ENCODE data around the gene SRL. TPM values are rescaled to one million over a fixed set of nuclear protein-coding genes. Genes with fewer than 3 reads are reported as not detected.
"Not testable (repeated sequence)": the region's sequence is repeated elsewhere in the genome, so short reads cannot be mapped to it uniquely, and the experiment has no call there.

Gene SRL
- total RNA-seq, 1 donor from 2014 or later: 0.40 TPM

DNA sequence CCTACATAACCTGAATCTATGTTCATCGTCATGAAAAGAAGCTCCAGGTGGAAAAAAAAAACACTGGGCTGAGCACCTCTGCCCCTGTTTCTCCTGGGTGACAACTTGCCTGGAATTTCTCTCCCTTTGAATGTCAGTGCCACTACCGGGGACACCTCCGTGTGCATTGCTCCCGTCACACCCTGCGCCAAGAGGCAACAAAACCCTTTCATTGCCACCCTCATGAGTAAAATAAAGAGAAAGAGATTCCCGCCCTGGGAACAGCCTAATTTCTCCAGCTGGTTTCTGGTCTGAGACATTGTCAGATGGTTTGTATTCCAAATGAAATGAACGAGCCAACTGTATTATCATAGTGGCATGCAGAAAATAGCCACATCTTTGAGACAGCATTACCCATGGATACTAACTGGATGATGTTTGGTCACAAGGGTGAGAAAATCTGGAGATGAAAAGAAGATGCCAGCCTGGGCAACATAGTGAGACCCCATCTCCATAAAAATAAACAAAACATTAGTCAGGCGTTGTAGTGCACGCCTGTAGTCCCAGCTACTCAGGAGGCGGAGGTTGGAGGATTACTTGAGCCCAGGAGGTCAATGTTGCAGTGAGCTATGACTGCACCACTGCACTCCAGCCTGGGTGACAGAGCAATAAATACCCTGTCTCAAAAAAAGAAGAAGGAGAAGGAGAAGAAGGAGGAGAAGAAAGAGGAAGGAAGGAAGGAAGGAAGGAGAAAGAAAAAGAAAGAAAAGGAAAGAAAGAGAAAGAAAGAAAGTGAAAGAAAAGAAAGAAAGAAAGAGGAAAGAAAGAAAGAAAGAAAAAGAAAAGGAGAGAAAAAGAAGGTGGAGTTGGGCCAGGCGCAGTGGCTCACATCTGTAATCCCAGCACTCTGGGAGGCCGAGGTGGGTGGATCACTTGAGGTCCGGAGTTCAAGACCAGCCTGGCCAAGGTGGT is 83.5 kb downstream of the SRL start:
- Mint-ChIP-seq H3K27me3 (ENCODE audit: low read depth) (no peaks in the 10 kb centered on the region), H3K4me1 (no peaks in the 10 kb centered on the region), H3K9me3 (no peaks in the 10 kb centered on the region), H3K27ac (ENCODE audit: unreplicated experiment) (no peak overlapping the region), H3K36me3 (ENCODE audit: low read depth) (no peaks in the 10 kb centered on the region), H3K4me3 (no peak overlapping the region)
- no peak for DNase-seq (ENCODE audit: low read depth, low spot score)
- TF ChIP-seq, protein P1, sequence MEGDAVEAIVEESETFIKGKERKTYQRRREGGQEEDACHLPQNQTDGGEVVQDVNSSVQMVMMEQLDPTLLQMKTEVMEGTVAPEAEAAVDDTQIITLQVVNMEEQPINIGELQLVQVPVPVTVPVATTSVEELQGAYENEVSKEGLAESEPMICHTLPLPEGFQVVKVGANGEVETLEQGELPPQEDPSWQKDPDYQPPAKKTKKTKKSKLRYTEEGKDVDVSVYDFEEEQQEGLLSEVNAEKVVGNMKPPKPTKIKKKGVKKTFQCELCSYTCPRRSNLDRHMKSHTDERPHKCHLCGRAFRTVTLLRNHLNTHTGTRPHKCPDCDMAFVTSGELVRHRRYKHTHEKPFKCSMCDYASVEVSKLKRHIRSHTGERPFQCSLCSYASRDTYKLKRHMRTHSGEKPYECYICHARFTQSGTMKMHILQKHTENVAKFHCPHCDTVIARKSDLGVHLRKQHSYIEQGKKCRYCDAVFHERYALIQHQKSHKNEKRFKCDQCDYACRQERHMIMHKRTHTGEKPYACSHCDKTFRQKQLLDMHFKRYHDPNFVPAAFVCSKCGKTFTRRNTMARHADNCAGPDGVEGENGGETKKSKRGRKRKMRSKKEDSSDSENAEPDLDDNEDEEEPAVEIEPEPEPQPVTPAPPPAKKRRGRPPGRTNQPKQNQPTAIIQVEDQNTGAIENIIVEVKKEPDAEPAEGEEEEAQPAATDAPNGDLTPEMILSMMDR (conservative IDR thresholded peaks at IDR 0.05): no peak

DNA sequence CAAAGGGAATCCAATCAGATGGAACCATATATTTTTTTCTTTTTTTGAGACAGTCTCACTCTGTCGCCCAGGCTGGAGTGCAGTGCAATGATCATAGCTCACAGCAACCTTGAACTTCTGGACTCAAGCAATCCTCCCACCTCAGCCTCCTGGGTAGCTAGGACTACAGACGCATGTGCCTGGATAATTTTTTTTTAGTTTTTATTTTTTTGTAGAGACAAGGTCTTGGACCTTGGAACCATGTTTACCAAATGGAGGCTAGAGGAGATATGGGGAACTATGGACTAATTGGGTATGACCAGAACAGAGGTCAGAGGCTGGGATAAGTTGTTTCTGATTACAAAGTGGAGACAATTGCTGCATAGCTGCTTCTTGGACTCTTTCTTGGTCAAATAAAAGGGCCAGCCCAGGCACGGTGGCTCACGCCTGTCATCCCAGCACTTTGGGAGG is 84.5 kb downstream of the SRL start:
- Mint-ChIP-seq H3K4me3 (no peak overlapping the region), H3K4me1 (no peaks in the 10 kb centered on the region), H3K27me3 (ENCODE audit: low read depth) (no peaks in the 10 kb centered on the region), H3K36me3 (ENCODE audit: low read depth) (no peaks in the 10 kb centered on the region), H3K27ac (ENCODE audit: unreplicated experiment) (no peak overlapping the region), H3K9me3 (no peaks in the 10 kb centered on the region)
- DNase-seq (ENCODE audit: low read depth, low spot score): no peak
- TF ChIP-seq, protein P1 (conservative IDR thresholded peaks at IDR 0.05): no peak

DNA sequence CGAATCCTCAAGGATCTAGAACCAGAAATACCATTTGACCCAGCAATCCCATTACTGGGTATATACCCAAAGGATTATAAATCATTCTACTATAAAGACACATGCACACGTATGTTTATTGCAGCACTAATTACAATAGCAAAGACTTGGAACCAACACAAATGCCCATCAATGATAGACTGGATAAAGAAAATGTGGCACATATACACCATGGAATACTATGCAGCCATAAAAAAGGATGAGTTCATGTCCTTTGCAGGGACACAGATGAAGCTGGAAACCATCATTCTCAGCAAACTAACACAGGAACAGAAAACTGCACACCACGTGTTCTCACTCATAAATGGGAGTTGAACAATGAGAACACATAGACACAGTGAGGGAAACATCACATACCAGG is 85.4 kb downstream of the SRL start:
- H3K27ac Mint-ChIP-seq (ENCODE audit: unreplicated experiment); DNase-seq (ENCODE audit: low read depth, low spot score); H3K4me3 Mint-ChIP-seq; H3K9me3 Mint-ChIP-seq; H3K27me3 Mint-ChIP-seq (ENCODE audit: low read depth); H3K36me3 Mint-ChIP-seq (ENCODE audit: low read depth); H3K4me1 Mint-ChIP-seq: not testable (repeated sequence)

DNA sequence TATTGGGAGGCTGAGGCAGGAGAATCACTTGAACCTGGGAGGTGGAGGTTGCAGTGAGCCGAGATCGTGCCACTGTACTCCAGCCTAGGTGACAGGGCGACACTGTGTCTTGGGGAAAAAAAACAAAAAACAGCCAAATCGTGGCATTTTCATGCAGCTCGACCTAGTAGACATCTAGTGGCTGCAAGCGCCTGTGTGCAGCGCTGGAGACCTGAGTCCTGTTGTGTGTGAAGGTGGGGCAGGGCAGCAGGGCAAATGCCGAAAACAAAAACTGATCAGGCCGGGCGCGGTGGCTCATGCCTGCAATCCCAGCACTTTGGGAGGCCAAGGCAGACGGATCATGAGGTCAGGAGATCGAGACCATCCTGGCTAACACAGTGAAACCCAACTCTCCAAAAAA is 88.5 kb downstream of the SRL start:
- H3K4me3 Mint-ChIP-seq; H3K4me1 Mint-ChIP-seq; H3K9me3 Mint-ChIP-seq; H3K27ac Mint-ChIP-seq (ENCODE audit: unreplicated experiment); H3K36me3 Mint-ChIP-seq (ENCODE audit: low read depth); DNase-seq (ENCODE audit: low read depth, low spot score); H3K27me3 Mint-ChIP-seq (ENCODE audit: low read depth): not testable (repeated sequence)

DNA sequence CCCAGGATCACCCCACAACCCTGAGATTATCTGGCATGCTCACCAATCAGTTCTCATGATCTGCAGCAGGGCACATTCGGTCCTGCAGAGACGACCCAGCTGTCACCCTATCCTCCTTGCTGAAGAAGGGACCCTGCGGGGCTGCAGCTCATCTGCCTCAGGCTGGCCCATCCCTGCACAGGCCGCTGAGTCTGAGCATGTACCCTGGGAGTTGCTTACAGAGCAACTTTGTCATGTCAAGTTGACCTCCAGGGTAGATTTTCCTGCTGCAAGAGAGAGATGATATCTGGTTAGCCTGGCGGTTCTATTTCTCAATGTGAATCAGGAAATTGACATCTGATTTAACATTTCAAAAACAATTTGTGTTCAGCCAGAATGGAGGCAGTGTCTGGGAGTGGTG is 89.6 kb downstream of the SRL start:
- Mint-ChIP-seq H3K36me3 (ENCODE audit: low read depth) (no peaks in the 10 kb centered on the region), H3K9me3 (no peaks in the 10 kb centered on the region), H3K4me1 (no peaks in the 10 kb centered on the region), H3K27me3 (ENCODE audit: low read depth) (no peaks in the 10 kb centered on the region), H3K4me3 (no peak overlapping the region), H3K27ac (ENCODE audit: unreplicated experiment) (no peak overlapping the region)
- DNase-seq (ENCODE audit: low read depth, low spot score): no peak
- TF ChIP-seq, protein P1 (conservative IDR thresholded peaks at IDR 0.05): no peak

DNA sequence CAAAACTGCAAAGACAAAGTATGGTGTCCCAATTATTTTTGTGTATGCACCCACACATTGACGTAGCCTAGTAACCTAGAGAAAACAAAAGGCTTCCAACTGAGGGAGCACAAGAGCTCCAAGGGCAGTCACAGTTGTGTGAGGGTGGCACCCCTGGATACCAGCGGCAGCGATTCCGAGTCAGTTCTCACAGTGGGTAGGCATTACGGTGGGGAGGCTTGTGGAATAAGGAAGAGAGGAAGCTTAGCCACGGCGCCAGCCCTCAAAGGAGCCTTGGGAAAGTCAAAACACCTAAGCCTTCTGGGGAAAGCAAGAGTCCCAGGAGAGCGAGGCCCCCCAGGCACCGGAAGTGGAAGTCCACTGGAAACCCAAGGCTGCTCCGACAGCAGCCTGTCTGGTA is 94.6 kb downstream of the SRL start:
- TF ChIP-seq, protein P1 (conservative IDR thresholded peaks at IDR 0.05): no peak
- Mint-ChIP-seq H3K27ac (ENCODE audit: unreplicated experiment) (no peak overlapping the region), H3K4me1 (no peaks in the 10 kb centered on the region)

More for the DNA sequence above, 94.6 kb downstream of the SRL start:
- peaks cover 2% of the 10 kb centered on the region for H3K9me3 Mint-ChIP-seq
- no peaks in the 10 kb centered on the region for H3K27me3 Mint-ChIP-seq (ENCODE audit: low read depth)
- DNase-seq (ENCODE audit: low read depth, low spot score): no peak
- H3K4me3 Mint-ChIP-seq: no peak overlapping the region
- H3K36me3 Mint-ChIP-seq (ENCODE audit: low read depth): no peaks in the 10 kb centered on the region
